ENCODE results near the gene GIPC1.

GRCh38 chr19:14477418-14478112 is 18.4 kb downstream of the GIPC1 start:
- TF ChIP-seq CTCF (IDR thresholded peaks at IDR 0.05) (no peak), POLR2A (IDR thresholded peaks at IDR 0.05) (no peak)

Measured in right lobe of liver (tissue), 4 donors.